NCI-H524 treated with DMSO at 0.1 percent for 48 hours (cell line): ENCODE results near the gene AGER.

ENCODE experiments used
- DNase-seq: peaks from one replicate; lab custom pipeline; 2025; lab: John Stamatoyannopoulos, UW

The AGER gene

GRCh38 chr6:32168807-32169591 lies 15.1 kb downstream of the AGER start:
- no peak for DNase-seq

- DNase-seq, result no peak
Observed at GRCh38 chr6:32168350-32168749, 15.7 kb downstream of the AGER start.

GRCh38 chr6:32167761-32168262 lies 16.2 kb downstream of the AGER start:
- DNase-seq, result no peak

GRCh38 chr6:32167154-32167760 lies 16.8 kb downstream of the AGER start:
- no peak for DNase-seq

GRCh38 chr6:32166411-32167061 lies 17.5 kb downstream of the AGER start:
- DNase-seq, result no peak

- DNase-seq, result no peak
Observed at GRCh38 chr6:32164295-32164694, 19.8 kb downstream of the AGER start, which contains the start of gene EGFL8. TSS of gene EGFL8 (plus strand) at chr6:32164595. CDS start at chr6:32166166, 1,571 bp downstream.

GRCh38 chr6:32163559-32164258 lies 20.3 kb downstream of the AGER start:
- DNase-seq, result no peak

GRCh38 chr6:32158052-32158451 lies 26.0 kb downstream of the AGER start:
- DNase-seq, result no peak

- DNase-seq, result no peak
Observed at GRCh38 chr6:32156891-32157290, 27.2 kb downstream of the AGER start.

- DNase-seq, result peak; percentile 41
Observed at GRCh38 chr6:32154514-32155161, 29.4 kb downstream of the AGER start.

- DNase-seq, result peak; percentile 60
Observed at GRCh38 chr6:32153564-32154513, 30.2 kb downstream of the AGER start, which contains the start of gene PPT2. TSS of gene PPT2 (plus strand) at chr6:32154141. CDS start at chr6:32154595, 454 bp downstream.

GRCh38 chr6:32152769-32153563 lies 31.1 kb downstream of the AGER start:
- DNase-seq, result no peak

GRCh38 chr6:32151863-32152768 lies 31.9 kb downstream of the AGER start, which contains the start of gene PRRT1:
TSS of gene PRRT1 (minus strand) at chr6:32151939. CDS start at chr6:32151827, 112 bp downstream.
- no peak for DNase-seq

- DNase-seq, result peak; percentile 97
Observed at GRCh38 chr6:32151181-32151862, 32.7 kb downstream of the AGER start.

- DNase-seq, result no peak
Observed at GRCh38 chr6:32149932-32150870, 33.9 kb downstream of the AGER start.

GRCh38 chr6:32149092-32149755 lies 34.8 kb downstream of the AGER start:
- DNase-seq, result no peak
